K562 (cell line): ENCODE measurements around the gene DDIT3. TPM values are rescaled to one million over a fixed set of nuclear protein-coding genes. Genes with fewer than 3 reads are reported as not detected.

Experiments
- CBX1 ChIP-seq: sonication (generic); IDR thresholded peaks from 2 replicates; pipeline ENCODE4 v1.6.1; 2016; ENCODE audit warnings: antibody characterized with exemption, low read depth, mild to moderate bottlenecking
- DMBX1 ChIP-seq: fragments of 250-450 bp; sonication (Bioruptor Pico); IDR thresholded peaks from 2 replicates; pipeline ENCODE4 v1.8.0; 2022; ENCODE audit warnings: inconsistent platforms, mild to moderate bottlenecking, moderate library complexity, borderline replicate concordance
- HSF4 ChIP-seq: fragments of 250-450 bp; sonication (Bioruptor Pico); IDR thresholded peaks from 2 replicates; pipeline ENCODE4 v2.1.2; 2022; ENCODE audit warnings: mild to moderate bottlenecking, moderate library complexity, borderline replicate concordance
- ILK ChIP-seq: fragments of 450-650 bp; IDR thresholded peaks from 2 replicates; pipeline ENCODE4 v1.6.1; 2016; ENCODE audit warnings: missing genetic modification characterization, low read depth, mild to moderate bottlenecking, missing compliant biosample characterization, moderate library complexity, borderline replicate concordance
- JUN ChIP-seq, 2 experiments: sonication (generic) in 1 of 2; formaldehyde crosslinking in 1 of 2; IDR thresholded peaks; 2 replicates each; pipeline versions ENCODE4 v1.6.1 to v1.8.0; 2012 to 2022; ENCODE audit warnings: borderline replicate concordance in 2 of 2, mild to moderate bottlenecking in 2 of 2, improper control_type of control experiment in 1 of 2, low read depth in 1 of 2, low read length in 1 of 2, missing genetic modification reagents in 1 of 2
- KAT7 ChIP-seq: sonication (generic); formaldehyde crosslinking; IDR thresholded peaks from 2 replicates; pipeline ENCODE4 v1.8.0; 2022; ENCODE audit warnings: missing genetic modification reagents, mild to moderate bottlenecking, borderline replicate concordance
- MCM5 ChIP-seq: fragments of 450-650 bp; IDR thresholded peaks from 2 replicates; pipeline ENCODE4 v1.6.1; 2016; ENCODE audit warnings: low read depth
- MECOM ChIP-seq: fragments of 250-450 bp; sonication (Bioruptor Pico); IDR thresholded peaks from 2 replicates; pipeline ENCODE4 v1.8.0; 2022; ENCODE audit warnings: inconsistent platforms
- RBFOX2 ChIP-seq: fragments of 200-400 bp; formaldehyde crosslinking; IDR thresholded peaks from 2 replicates; pipeline ENCODE4 v1.6.1; 2017; ENCODE audit warnings: low read depth, mild to moderate bottlenecking, low read length, moderate library complexity
- RBM17 ChIP-seq: fragments of 200-400 bp; formaldehyde crosslinking; IDR thresholded peaks from 2 replicates; pipeline ENCODE4 v1.6.1; 2017; ENCODE audit warnings: low read depth, mild to moderate bottlenecking, low read length, borderline replicate concordance
- TAF9B ChIP-seq: fragments of 450-650 bp; IDR thresholded peaks from 2 replicates; pipeline ENCODE4 v1.6.1; 2018; ENCODE audit warnings: mild to moderate bottlenecking; ENCODE audit not compliant: partially characterized antibody
- TCFL5 ChIP-seq: fragments of 250-450 bp; sonication (Bioruptor Pico); conservative IDR thresholded peaks from 2 replicates; pipeline ENCODE4 v1.6.1; 2021; ENCODE audit warnings: mild to moderate bottlenecking, moderate library complexity, matching md5 sums
- TOE1 ChIP-seq, 2 experiments: fragments of 450-650 bp in 1 of 2; sonication (generic) in 1 of 2; formaldehyde crosslinking in 1 of 2; IDR thresholded peaks; 2 replicates each; pipeline versions ENCODE4 v1.7.1 to v1.8.0; 2016 to 2022; ENCODE audit warnings: borderline replicate concordance in 2 of 2, mild to moderate bottlenecking in 2 of 2, antibody characterized with exemption in 1 of 2, inconsistent platforms in 1 of 2, low read depth in 1 of 2, missing genetic modification reagents in 1 of 2, moderate library complexity in 1 of 2
- ZC3H4 ChIP-seq: sonication (generic); formaldehyde crosslinking; IDR thresholded peaks from 2 replicates; pipeline ENCODE4 v1.9.0; 2021; ENCODE audit warnings: missing genetic modification reagents, borderline replicate concordance
- ZNF41 ChIP-seq: fragments of 250-450 bp; sonication (Bioruptor Pico); conservative IDR thresholded peaks from 2 replicates; pipeline ENCODE4 v1.4.0; 2020; ENCODE audit warnings: mild to moderate bottlenecking
- ZNF77 ChIP-seq: fragments of 250-450 bp; sonication (Bioruptor Pico); IDR thresholded peaks from 2 replicates; pipeline ENCODE4 v1.5.0; 2020
- ZNF79 ChIP-seq: fragments of 250-450 bp; sonication (Bioruptor Pico); IDR thresholded peaks from 2 replicates; pipeline ENCODE4 v1.4.0; 2020; ENCODE audit warnings: low read depth, mild to moderate bottlenecking, moderate library complexity
- polyA plus RNA-seq, 8 experiments: library from polyadenylated mRNA; depleted of rRNA in 4 of 8; stranded (reverse) in 5 of 8; unstranded in 3 of 8; fragments of >200 nt; fragmentation: Nextera tagmentation in 2 of 8; fragmentation: Illumina TruSeq in 1 of 8; extraction: Ambion mirVana in 2 of 8; extraction: Trizol in 1 of 8; gene quantifications; 2 replicates each; pipeline versions ENCODE4 v1.2.1 to v1.2.3, GENCODE V29; 2011 to 2014; ENCODE audit warnings: inconsistent platforms in 1 of 8, missing spikeins in 1 of 8
- total RNA-seq, 7 experiments: library from RNA; depleted of rRNA in 6 of 7; stranded (reverse); fragments of >200 nt in 6 of 7; fragmentation: Illumina TruSeq in 2 of 7; extraction: Trizol in 2 of 7; gene quantifications; 2 replicates each; pipeline versions ENCODE4 v1.2.1 to v1.2.3, GENCODE V29; 2011 to 2021; ENCODE audit warnings: low replicate concordance in 1 of 7
- TF ChIP-seq, protein P1 (sequence below): fragments of 450-650 bp; IDR thresholded peaks from 2 replicates; pipeline ENCODE4 v1.6.1; 2017; ENCODE audit warnings: antibody characterized with exemption, mild to moderate bottlenecking
- TF ChIP-seq, protein P2 (sequence below): fragments of 250-450 bp; sonication (Bioruptor Pico); IDR thresholded peaks from 2 replicates; pipeline ENCODE4 v1.4.0; 2020; ENCODE audit warnings: mild to moderate bottlenecking, moderate library complexity

The DDIT3 gene
- total and polyA plus RNA-seq, 9 of the 15 experiments (the other 6 are each of a cell fraction or from before 2014, with no cell fraction given), result 59.1 to 272 (median 89.9) TPM

DNA sequence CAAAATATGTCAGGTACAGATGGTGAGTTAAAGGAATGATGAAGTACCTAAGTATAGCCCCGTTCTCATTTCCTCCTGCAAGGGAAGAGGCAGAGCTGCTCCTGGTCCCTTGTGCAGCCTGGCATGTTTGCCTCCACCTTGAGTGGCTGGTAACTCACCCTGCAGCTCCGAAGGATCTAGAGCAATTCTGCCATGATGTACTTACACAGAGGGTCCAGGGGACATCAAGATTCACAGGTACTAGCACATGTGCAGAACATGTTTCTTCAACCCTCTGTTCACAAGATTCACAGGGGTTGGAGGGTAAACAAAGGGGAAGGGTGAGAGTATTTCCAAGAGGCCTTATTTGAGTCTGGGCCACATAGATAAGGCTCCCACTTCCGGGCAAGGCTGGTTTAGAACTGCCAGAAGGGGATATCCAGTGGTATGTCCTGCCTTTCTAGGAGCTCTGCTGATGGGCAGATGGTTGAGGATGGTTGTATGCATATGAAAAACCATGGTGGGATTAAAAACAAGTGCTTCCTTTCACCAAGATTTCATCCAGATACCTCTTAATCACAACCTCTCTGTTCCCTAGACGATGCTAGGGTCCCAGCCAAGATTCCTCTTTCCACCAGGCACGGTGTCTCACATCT is 18.9 kb upstream of the DDIT3 start (continued):
- TF ChIP-seq, protein P1, sequence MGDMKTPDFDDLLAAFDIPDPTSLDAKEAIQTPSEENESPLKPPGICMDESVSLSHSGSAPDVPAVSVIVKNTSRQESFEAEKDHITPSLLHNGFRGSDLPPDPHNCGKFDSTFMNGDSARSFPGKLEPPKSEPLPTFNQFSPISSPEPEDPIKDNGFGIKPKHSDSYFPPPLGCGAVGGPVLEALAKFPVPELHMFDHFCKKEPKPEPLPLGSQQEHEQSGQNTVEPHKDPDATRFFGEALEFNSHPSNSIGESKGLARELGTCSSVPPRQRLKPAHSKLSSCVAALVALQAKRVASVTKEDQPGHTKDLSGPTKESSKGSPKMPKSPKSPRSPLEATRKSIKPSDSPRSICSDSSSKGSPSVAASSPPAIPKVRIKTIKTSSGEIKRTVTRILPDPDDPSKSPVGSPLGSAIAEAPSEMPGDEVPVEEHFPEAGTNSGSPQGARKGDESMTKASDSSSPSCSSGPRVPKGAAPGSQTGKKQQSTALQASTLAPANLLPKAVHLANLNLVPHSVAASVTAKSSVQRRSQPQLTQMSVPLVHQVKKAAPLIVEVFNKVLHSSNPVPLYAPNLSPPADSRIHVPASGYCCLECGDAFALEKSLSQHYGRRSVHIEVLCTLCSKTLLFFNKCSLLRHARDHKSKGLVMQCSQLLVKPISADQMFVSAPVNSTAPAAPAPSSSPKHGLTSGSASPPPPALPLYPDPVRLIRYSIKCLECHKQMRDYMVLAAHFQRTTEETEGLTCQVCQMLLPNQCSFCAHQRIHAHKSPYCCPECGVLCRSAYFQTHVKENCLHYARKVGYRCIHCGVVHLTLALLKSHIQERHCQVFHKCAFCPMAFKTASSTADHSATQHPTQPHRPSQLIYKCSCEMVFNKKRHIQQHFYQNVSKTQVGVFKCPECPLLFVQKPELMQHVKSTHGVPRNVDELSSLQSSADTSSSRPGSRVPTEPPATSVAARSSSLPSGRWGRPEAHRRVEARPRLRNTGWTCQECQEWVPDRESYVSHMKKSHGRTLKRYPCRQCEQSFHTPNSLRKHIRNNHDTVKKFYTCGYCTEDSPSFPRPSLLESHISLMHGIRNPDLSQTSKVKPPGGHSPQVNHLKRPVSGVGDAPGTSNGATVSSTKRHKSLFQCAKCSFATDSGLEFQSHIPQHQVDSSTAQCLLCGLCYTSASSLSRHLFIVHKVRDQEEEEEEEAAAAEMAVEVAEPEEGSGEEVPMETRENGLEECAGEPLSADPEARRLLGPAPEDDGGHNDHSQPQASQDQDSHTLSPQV, result peak; percentile 97
- TF ChIP-seq MECOM (CRISPR knock-in tag) (no peak), RBM17 (no peak), TOE1 (IDR thresholded peaks at IDR 0.05; ENCODE audit: borderline replicate concordance) (no peak), TOE1 (CRISPR knock-in tag; IDR thresholded peaks at IDR 0.05; ENCODE audit: borderline replicate concordance, low read depth) (no peak), MCM5 (no peak), RBFOX2 (no peak), TCFL5 (CRISPR knock-in tag) (no peak), ZNF41 (no peak), HSF4 (CRISPR knock-in tag) (no peak), ILK (tag) (no peak), ZNF77 (CRISPR knock-in tag) (no peak), CBX1 (no peak), ZC3H4 (CRISPR knock-in tag) (no peak), KAT7 (no peak), DMBX1 (peak; percentile 88), JUN (IDR thresholded peaks at IDR 0.05; ENCODE audit: borderline replicate concordance, low read depth, low read length) (peak; percentile 50; the same call in 1 of the 2 replicates), JUN (CRISPR knock-in tag; IDR thresholded peaks at IDR 0.05; ENCODE audit: borderline replicate concordance) (no peak), ZNF79 (no peak), TAF9B (no peak)
- TF ChIP-seq, protein P2, sequence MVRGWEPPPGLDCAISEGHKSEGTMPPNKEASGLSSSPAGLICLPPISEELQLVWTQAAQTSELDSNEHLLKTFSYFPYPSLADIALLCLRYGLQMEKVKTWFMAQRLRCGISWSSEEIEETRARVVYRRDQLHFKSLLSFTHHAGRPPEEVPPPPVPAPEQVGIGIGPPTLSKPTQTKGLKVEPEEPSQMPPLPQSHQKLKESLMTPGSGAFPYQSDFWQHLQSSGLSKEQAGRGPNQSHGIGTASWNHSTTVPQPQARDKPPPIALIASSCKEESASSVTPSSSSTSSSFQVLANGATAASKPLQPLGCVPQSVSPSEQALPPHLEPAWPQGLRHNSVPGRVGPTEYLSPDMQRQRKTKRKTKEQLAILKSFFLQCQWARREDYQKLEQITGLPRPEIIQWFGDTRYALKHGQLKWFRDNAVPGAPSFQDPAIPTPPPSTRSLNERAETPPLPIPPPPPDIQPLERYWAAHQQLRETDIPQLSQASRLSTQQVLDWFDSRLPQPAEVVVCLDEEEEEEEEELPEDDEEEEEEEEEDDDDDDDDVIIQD (CRISPR knock-in tag), result 0 out of 2 replicates have a peak, but pooled peaks have one; percentile 10
